Measurements from ENCODE around the gene LTBP2.

DNA sequence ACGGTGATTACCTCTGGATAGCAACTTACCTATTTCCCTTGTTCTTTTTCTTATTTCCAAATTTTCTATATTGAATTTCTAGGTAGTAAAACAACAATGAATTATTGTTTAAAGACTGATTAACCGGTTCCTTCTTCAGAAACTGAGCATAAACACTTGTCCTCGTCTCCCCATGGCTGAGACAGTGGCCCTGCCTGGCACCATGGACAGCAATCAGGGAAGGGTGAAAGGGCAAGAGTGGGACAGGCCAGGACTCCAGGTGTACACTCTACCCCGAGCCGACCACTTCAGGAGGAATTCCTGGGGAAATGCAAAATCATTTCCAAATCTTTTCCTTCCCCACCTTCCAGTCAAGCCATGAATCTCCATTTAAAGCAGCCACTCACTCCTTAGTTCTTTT lies 48.8 kb upstream of the LTBP2 start:
- TF ChIP-seq, protein P1, sequence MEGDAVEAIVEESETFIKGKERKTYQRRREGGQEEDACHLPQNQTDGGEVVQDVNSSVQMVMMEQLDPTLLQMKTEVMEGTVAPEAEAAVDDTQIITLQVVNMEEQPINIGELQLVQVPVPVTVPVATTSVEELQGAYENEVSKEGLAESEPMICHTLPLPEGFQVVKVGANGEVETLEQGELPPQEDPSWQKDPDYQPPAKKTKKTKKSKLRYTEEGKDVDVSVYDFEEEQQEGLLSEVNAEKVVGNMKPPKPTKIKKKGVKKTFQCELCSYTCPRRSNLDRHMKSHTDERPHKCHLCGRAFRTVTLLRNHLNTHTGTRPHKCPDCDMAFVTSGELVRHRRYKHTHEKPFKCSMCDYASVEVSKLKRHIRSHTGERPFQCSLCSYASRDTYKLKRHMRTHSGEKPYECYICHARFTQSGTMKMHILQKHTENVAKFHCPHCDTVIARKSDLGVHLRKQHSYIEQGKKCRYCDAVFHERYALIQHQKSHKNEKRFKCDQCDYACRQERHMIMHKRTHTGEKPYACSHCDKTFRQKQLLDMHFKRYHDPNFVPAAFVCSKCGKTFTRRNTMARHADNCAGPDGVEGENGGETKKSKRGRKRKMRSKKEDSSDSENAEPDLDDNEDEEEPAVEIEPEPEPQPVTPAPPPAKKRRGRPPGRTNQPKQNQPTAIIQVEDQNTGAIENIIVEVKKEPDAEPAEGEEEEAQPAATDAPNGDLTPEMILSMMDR (IDR thresholded peaks at IDR 0.05) = no peak
- no peak for TF ChIP-seq POLR2AphosphoS5 (IDR thresholded peaks at IDR 0.05)
- TF ChIP-seq EP300 (IDR thresholded peaks at IDR 0.05) = no peak
- no peak for TF ChIP-seq POLR2A (IDR thresholded peaks at IDR 0.05)

All from sigmoid colon (tissue), 4 donors.